ENCODE results near the gene KNDC1.

Gene KNDC1

DNA sequence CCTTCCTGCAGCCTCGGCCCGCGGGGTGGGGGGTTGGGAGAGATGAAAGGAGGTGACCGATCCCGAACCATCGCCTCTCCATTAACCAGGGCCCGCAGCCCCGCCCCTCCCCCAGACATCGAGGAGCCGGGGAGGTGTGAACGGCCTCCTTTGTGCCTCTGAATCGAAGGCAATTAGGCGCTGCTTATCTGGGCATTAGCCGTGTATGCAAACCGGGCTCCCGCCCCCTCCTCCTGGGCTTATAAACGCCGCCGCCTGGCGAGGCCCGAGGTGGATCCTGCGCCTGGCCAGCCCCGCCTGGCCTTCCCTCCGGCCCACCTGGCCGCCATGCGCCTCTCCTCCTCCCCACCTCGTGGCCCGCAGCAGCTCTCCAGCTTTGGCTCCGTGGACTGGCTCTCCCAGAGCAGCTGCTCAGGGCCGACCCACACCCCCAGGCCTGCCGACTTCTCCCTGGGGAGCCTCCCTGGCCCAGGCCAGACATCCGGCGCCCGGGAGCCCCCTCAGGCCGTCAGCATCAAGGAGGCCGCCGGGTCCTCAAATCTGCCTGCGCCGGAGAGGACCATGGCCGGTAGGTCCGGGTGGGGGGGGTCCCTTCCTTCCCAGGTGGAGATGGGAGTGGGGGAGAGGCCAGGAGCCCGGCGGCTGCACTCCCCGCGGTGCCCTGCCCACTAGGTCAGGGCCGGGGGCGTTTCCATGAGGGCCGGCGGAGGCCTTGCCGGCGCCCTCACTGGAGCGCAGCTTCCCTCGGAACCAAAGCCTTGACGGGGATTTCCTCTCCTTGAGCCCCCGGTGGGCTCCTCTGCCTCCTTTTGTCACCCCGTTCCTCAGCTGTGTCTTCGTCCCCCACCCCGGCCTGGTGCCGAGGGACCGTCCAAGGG is 77.8 kb downstream of the KNDC1 start, which contains the start of gene VENTX:
Gene VENTX (plus strand): TSS at position 268 of the 878 bp plus-strand sequence. CDS start 60 bp downstream, at position 328.
- DNase-seq (ENCODE audit: low read depth in 2 of 2, low spot score in 1 of 2), result no peak

DNA sequence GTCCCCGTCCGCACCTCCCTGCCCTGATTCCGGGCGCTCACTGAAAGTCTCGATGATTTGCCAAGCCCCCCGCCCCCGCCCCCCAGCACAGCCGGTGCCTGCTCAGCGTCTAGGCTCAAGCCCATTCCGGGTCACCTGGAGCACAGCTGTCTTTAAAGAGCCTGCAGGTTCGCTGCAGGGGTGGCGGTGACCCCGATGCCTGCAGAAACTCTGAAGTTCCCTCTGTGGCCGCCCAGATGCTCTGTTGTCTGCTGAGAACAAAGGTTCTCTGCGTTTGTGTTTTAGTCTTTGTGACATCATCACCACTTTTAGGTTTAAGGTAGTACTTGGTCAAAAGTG is 78.4 kb downstream of the KNDC1 start:
- DNase-seq (ENCODE audit: low read depth in 2 of 2, low spot score in 1 of 2), result no peak

DNA sequence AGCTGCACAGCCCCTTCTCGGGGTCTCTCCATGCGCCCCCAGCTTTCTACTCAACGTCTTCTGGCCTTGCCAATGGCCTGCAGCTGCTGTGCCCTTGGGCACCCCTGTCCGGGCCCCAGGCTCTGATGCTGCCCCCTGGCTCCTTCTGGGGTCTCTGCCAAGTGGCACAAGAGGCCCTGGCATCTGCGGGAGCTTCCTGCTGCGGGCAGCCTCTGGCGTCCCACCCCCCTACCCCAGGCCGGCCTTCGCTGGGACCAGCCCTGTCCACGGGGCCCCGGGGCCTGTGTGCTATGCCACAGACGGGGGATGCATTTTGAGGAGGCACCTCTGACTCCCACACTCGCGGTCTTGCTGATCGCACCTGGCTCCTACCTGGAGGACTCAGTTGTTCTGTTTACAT is 80.0 kb downstream of the KNDC1 start:
- DNase-seq (ENCODE audit: low read depth in 2 of 2, low spot score in 1 of 2), result no peak

DNA sequence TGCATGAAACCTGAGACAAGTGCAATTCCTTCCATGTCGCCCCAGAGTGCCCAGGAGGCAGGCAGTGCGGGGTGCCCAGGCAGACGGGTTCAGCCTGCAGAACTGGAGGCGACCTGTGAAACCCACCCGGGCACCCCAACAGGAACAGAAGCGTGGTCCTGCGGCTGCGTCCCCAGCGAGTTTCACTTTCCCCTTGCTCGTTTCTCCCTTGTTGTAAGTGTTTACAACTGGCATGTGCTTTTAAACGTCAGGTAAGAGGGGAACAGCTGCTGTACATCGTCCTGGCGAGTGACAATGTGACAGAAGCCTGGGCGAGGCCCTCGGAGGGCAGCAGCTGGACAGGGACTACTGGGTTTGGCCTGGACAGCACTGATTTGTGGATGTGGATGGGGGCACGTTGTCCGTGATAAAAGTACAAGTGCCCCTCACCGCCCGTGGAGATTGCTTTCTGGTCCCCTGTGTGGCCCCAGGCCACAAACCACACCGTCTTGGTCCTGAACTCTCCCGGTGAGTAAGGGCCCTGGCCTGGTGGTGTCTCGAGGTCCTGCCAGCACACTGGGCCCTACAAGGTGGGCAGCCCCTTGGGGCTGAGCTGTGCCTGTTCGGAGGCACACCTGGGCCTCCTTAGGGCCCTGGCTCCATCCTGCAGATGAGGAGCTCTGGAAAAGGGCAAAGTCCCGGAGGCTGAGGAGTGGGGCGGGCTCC is 81.6 kb downstream of the KNDC1 start:
- DNase-seq (ENCODE audit: low read depth in 2 of 2, low spot score in 1 of 2), result no peak

DNA sequence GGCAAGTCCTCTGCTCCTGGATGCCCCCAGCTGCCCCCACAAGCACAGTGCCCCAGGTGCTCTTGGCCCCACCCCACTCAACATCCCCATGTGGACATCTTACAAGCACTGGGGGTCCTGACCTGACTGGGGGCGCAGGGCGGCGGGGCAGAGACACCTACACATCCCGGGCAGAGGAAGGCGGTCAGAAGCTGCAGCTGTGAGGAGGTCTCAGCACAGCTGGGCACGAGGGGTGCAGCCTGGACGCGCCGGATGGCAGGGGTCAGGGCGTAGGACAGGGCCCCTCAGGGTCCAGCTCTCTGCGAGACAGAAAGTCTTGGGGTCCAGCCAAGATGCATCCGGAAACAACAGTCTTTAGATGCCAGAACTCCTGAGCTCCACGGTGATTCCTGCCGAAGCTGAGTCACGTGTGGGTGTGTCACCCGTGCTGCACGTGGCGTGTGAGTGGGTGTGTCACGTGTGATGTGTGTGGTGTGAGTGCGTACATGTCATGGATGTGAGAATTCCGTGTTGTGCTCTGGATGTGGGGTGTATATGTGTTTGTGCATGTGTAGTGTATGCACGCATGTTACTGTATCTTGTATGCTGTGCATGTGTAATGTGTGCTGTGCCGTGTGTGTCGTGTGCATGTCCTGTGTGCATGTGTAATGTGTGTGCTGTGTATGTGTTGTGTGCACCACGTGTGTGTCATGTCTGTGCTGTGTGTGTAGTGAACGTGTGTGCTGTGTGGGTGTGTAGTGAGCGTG is 82.8 kb downstream of the KNDC1 start:
- no peak for DNase-seq (ENCODE audit: low read depth in 2 of 2, low spot score in 1 of 2)

DNA sequence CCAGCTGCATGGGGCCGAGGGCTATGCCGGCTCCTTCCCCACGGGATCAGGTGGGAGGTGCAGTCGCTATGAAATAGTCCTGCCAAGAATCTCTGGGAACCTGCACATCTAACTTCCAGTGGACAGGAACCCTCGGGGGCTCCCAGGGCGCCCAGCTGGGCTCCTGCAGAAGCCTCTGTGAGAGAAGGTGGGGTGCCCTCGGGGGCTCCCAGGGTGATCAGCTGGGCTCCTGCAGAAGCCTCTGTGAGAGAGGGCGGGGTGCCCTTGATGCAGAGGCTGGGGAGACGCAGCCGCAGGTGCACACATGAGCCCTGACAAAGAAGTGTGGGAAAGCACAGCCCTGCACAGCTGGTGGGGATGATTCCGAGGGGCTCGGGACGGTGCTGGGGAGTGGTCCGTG is 83.6 kb downstream of the KNDC1 start:
- no peak for DNase-seq (ENCODE audit: low read depth in 2 of 2, low spot score in 1 of 2)

DNA sequence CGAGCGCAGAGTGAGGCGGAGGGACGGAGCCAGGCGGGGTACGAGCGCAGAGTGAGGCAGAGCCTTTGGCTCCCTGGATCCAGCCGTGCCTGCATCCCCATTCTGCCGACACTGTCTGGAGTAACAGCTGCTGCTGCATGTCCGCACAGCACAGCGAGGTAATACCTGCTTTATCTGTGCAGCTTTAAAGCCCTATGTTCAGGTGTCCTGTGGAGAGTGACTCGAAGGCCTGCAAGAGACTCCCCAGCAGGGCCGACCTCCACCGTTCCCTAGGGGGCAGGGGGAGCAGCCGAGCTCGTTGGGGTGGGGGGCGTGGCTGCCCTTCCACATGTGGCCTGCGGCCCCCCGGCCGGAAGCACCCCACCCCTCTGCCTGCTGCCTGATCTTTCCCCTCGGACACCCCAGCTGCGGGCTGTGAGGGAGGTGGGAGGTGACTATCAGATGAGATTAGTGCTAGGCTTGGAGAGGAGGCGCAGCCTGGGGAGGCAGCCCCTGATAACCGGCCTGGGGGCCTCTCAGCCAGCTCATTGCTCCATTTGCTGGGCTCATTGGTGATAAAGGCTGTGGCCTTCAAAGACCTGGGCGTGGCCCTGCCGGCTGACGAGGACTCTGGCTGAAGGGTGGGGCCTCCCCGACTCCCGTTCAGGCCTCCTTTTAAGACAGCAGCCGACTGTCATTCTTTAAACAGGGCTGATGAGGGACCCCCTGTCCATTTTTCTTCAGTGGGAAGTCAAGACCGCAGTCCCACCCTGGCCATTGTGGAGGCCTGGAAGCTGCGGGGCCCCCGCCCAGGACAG is 85.6 kb downstream of the KNDC1 start:
- DNase-seq (ENCODE audit: low read depth in 2 of 2, low spot score in 1 of 2), result no peak

DNA sequence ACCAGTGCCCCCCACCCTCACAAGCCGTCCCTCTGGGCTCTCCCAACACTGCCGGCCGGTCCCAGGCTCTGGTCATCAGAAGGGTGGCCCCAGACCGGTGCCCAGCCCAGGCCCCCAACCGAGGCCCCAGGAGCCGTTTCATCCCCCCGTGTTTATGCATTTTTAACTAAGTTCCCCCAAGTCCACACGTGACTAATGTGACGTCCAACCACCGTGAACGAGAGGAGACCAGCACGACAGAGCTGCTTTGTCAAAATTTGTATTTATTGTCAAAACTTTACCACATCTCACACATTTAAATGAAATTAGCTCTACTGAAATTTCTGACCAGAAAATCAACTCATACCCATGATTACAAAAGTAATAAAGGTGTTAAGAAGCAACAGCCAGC is 86.2 kb downstream of the KNDC1 start:
- no peak for DNase-seq (ENCODE audit: low read depth in 2 of 2, low spot score in 1 of 2)

DNA sequence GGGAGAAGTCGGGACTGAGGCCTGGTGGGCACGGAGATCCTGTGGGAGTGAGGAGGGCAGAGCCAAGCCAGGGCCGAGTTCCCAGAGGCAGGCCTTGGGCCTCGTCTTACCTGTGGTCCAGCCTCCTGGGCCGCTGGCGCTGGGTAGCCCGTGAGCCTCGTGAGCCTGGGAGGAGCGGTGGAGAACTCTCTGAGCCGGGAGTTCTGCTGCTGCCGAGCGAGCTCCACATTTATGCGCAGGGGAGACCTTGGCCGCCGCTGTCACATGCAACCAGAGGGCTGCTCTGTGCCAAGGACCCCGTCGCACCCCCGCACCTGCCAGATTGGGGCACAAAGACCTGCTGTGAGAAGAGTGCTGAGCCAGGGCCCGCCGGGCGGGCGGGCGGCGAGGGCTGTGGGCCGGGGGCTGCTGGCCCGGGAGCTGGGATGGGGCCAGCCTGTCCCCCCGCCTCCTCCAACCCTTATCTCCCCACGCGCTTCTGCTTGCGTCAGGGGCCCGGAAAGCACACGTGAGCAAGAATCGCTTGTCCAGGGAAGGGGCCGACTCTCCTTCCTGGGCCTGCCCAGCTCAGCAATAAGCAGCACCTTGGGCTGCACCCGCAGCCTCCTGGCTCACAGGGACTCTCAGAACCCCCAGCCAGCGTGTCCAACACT is 87.8 kb downstream of the KNDC1 start:
- DNase-seq (ENCODE audit: low read depth in 2 of 2, low spot score in 1 of 2), result no peak

DNA sequence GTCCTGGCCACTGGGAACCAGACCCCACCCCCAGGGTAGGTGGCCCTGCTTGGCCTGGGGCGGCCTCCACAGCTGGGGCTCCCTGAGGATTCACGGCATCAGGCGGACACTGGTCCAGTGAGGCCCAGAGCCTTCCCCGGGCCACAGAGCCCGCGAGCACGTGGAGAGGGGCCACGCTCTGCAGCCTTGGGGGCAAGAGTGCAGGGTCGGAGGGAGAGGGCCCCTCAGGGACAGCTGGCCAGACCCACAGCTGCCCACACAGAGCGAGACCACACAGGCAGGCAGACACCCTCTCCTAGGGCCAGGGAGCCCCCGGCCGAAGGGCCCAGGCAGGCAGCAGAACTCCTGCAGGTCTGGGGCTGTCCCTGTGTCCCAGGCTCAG is 88.3 kb downstream of the KNDC1 start:
- no peak for DNase-seq (ENCODE audit: low read depth in 2 of 2, low spot score in 1 of 2)

DNA sequence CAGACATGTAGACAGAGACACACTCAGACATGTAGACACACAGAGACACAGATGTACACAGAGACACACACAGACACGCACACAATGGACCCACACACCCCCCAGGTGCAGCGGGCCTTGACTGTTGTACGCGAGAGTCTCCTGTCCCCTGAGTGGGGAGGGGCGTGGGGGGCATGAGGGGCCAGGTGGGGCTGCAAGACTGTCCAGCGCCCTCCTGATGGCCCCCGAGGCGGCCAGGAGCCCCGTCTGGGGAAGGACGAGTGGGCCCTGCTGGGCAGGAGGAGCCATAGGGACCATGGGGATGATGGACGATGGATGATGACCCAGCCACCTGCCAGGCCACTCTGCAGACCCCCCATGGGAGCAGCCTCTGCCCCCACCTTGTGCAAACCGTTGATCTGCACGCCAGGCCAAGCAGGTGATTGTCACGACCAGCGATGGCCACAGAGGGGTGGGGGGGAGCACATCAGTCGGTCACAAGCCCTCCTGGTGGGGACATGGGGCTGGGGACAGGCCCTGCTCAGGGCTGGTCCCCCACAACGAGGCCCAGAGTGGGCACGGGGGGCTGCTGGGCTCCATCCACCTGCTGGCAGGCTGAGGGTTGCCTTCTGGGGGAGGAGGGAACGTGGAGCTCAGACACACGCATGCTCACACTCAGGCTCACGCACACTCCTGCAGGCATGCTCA is 89.2 kb downstream of the KNDC1 start:
- DNase-seq (ENCODE audit: low read depth in 2 of 2, low spot score in 1 of 2), result no peak

DNA sequence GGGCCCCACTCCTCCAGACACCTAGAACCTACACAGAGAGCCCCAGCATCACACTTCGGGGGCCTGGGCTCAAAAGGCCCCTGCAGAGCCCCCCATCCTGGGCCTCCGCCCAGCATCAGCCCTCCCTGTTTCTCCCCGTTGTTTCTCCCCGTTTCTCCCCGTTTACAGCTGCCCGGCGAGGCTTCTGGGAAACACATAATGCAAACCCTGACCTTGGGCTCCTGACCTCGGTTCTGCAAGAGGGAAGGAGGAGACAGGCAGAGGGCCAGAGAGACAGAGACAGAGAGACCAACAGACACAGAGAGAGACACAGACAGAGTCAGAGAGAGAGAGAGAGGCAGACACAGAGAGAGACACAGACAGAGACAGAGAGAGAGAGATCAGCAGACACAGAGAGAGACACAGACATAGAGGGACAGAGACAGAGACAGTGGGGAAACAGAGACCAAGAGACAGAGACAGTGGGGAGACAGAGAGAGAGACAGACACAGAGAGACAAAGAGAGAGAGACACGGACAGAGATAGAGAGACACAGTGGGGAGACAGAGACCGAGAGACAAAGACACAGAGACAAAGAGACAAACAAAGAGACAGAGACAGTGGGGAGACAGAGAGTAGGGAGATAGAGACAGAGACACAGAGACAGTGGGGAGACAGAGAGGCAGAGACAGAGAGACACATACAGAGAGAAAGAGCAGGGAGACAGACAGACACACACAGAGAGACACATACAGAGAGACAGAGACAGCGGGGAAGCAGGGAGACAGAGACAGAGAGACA is 90.1 kb downstream of the KNDC1 start:
- no peak for DNase-seq (ENCODE audit: low read depth in 2 of 2, low spot score in 1 of 2)

DNA sequence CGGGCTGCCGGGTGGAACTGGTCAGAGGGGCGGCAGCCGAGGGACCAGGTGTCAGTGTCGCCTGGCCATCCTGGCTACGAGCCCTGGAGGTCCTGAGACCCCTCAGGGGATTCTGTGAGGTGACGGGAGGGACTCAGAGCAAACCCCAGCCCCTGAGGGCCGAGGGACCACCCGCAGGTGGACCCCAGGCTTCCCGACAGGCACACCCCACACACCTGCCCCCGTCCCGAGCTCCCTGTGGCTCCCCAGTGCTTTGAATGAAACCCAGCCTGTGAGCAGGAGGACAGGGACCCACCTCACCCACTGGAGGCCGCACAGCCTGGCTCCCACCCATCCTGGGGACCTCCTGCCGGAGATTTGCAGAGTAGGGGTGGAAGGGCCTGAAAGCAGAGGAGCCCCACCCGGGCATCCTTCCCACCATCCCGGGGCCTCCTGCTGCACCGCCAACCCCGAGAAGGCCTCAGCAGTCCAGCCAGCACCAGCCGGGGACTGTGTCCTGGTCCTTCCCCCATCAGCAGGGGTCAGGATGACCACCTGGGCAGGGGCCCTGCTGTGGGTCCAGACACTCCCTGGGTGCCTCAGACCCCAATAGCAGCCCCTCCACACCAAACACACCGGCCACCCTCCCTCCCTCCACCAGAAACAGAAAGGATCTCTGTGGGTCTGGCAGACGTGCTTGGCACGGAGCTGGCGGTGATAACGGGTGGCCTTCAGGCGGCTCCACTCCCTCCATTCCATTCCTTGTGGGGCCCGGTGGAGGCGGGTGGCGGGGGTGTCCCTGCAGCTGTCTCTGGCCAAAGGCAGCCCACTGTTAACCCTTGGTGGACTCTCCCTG is 91.6 kb downstream of the KNDC1 start:
- no peak for DNase-seq (ENCODE audit: low read depth in 2 of 2, low spot score in 1 of 2)

DNA sequence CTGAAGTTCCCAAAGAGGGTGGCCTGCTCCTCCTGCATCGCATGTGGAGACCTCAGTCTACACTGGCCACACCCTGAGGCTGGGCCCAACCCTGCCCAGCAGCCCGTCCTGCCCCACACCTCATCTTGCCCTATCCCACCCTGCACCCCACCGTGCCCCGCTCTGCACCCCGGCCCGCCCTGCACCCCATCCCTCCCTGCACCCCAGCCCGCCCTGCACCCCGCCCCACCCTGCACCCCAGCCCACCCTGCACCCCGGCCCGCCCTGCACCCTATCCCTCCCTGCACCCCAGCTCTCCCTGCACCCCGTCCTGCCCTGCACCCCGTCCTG is 92.2 kb downstream of the KNDC1 start:
- no peak for DNase-seq (ENCODE audit: low read depth in 2 of 2, low spot score in 1 of 2)

DNA sequence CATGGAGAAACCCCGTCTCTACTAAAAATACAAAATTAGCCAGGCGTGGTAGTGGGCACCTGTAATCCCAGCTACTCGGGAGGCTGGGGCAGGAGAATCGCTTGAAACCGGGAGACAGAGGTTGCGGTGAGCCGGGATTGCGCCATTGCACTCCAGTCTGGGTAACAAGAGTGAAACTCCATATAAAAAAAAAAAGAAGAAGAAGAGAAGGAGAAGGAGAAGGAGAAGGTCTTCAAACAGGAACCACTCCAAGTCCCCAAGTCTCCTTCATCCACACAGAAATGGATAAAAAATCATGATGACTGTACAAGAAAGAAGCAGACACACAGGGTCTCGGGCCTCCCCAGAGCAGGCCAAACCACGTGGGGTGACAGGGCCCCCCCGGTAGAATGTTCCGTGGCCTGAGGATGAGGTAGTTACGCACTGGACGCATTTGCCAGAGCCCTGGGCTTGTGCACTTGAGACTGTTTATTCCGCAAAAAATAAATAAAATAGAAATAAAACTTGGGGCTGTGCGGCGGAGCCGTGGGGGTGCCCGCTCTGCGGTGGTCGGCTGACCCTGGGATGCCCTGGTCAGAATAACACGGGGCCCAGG is 93.4 kb downstream of the KNDC1 start:
- no peak for DNase-seq (ENCODE audit: low read depth in 2 of 2, low spot score in 1 of 2)

DNA sequence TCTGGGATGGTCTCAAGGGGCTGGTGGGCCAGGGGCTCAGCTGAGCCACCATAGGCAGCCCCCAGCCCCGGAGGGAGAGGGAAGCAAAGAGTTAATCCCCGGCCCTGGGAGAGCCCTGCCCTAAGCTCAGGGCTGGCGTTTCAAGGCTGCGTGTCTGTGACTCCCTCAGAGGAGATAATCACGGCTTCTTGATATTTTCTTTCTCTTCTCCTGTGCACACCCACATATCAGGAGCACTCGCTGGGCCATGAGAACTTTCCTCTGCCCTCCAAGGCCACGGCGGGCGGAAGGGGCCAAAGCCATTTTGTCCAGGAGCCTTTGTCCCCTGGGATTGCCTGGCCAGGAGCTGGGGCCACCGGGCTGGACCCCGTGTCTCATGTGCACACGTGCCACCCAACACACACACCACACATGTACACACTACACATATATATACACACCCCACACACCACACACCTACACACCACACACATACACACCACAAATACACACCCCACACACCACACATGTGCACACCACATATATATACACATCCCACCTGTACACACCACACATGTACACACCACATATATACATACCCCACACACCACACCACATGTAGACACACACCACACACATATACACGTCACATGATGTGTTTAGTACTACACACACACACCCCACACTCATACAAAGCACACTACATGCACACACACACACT is 94.6 kb downstream of the KNDC1 start:
- DNase-seq (ENCODE audit: low read depth in 2 of 2, low spot score in 1 of 2), result no peak

DNA sequence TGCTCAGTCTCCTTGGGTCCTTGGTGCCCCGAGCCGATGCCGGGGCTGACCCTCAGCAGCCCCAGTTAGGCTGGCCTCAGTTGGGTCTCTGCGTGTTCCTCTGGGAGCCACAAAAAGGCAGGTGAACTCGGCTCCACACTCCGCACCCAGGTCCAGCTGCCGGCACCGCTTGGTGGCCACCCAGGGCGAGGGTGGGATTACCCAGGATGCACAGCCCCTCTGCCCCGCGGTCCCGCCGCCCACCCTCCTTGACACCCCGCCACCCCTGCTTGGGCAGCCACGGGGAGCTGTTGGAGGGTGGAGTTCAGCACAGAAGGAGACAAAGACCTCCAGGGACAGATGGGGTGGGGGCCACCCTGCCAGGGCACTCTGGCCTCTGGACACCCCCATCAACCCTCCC is 95.3 kb downstream of the KNDC1 start:
- no peak for DNase-seq (ENCODE audit: low read depth in 2 of 2, low spot score in 1 of 2)
